Central memory CD4-positive, alpha-beta T cell (primary cell): ENCODE results near the gene DBH.
A peak's percentile ranks its signal among the peaks of the same experiment; 100 is the strongest.

ENCODE experiments used
- DNase-seq: peaks from one replicate; pipeline ENCODE4 v3.0.0; 2022

Gene DBH

GRCh38 chr9:133685653-133686609, 49.8 kb downstream of the DBH start:
- DNase-seq, result no peak

- no peak for DNase-seq
Measured at GRCh38 chr9:133686642-133687575, 50.7 kb downstream of the DBH start.

- no peak for DNase-seq
Measured at GRCh38 chr9:133687856-133688761, 51.9 kb downstream of the DBH start.

- DNase-seq, result no peak
Measured at GRCh38 chr9:133689151-133689763, 53.1 kb downstream of the DBH start.

- DNase-seq, result no peak
Measured at GRCh38 chr9:133690081-133690561, 54.0 kb downstream of the DBH start.

- DNase-seq, result no peak
Measured at GRCh38 chr9:133691191-133691590, 55.0 kb downstream of the DBH start.

GRCh38 chr9:133691626-133692363, 55.6 kb downstream of the DBH start:
- no peak for DNase-seq

GRCh38 chr9:133692364-133692985, 56.3 kb downstream of the DBH start:
- no peak for DNase-seq

- no peak for DNase-seq
Measured at GRCh38 chr9:133693116-133693515, 57.0 kb downstream of the DBH start.

- DNase-seq, result no peak
Measured at GRCh38 chr9:133693703-133694529, 57.8 kb downstream of the DBH start.

GRCh38 chr9:133694686-133695085, 58.5 kb downstream of the DBH start:
- no peak for DNase-seq

- no peak for DNase-seq
Measured at GRCh38 chr9:133696071-133696472, 59.9 kb downstream of the DBH start.

GRCh38 chr9:133699546-133699945, 63.4 kb downstream of the DBH start:
- DNase-seq, result no peak

GRCh38 chr9:133700819-133701320, 64.7 kb downstream of the DBH start:
- DNase-seq, result no peak

GRCh38 chr9:133701321-133701980, 65.3 kb downstream of the DBH start:
- peak; percentile 45 for DNase-seq

- DNase-seq, result peak; percentile 72
Measured at GRCh38 chr9:133701981-133702797, 66.0 kb downstream of the DBH start.

GRCh38 chr9:133702798-133703590, 66.8 kb downstream of the DBH start:
- no peak for DNase-seq
